ENCODE data around the gene CRB3. TPM values are rescaled to one million over a fixed set of nuclear protein-coding genes. Genes with fewer than 3 reads are reported as not detected.

The CRB3 gene
- total RNA-seq, 4 donors from 2014 or later: 0.75 TPM; not detected in 3

DNA sequence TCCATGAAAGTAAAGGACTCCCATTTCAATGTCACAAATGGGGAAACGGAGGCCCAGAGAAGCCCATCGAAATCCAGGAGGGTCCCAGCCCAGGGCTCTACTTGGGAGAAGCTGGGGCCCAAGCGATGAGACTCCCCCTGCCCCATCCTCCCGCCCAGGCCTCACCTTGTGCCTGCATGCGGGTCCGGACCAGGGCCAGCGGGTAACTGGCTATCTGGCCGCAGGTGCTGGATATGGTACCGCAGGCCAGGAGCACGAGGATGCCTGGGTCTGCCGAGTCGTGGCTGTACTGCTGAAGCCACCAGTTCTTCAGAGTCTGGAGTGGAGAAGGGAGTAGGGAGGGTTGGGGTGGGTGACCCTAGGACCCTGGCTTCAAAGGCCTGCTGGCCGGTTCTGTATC lies 20.1 kb upstream of the CRB3 start:
- DNase-seq (no peak), ATAC-seq (no peak)
- Histone ChIP-seq H3K27me3 (no peaks in the 10 kb centered on the region), H3K9me3 (no peaks in the 10 kb centered on the region), H3K4me1 (no peaks in the 10 kb centered on the region), H3K27ac (no peak overlapping the region), H3K36me3 (peaks cover 0 to 18% of the 10 kb centered on the region in 2 donors), H3K4me3 (no peak overlapping the region)
- in situ Hi-C loops (cut with MboI; ENCODE audit: low sequenced_read_pairs in 4 of 4) (no loop called here), intact Hi-C loops (cut with DNase I; ENCODE audit: low total_unique reads) (no loop called here)
- TF ChIP-seq POLR2A (IDR thresholded peaks at IDR 0.05): no peak
- TF ChIP-seq, protein P1, sequence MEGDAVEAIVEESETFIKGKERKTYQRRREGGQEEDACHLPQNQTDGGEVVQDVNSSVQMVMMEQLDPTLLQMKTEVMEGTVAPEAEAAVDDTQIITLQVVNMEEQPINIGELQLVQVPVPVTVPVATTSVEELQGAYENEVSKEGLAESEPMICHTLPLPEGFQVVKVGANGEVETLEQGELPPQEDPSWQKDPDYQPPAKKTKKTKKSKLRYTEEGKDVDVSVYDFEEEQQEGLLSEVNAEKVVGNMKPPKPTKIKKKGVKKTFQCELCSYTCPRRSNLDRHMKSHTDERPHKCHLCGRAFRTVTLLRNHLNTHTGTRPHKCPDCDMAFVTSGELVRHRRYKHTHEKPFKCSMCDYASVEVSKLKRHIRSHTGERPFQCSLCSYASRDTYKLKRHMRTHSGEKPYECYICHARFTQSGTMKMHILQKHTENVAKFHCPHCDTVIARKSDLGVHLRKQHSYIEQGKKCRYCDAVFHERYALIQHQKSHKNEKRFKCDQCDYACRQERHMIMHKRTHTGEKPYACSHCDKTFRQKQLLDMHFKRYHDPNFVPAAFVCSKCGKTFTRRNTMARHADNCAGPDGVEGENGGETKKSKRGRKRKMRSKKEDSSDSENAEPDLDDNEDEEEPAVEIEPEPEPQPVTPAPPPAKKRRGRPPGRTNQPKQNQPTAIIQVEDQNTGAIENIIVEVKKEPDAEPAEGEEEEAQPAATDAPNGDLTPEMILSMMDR (IDR thresholded peaks at IDR 0.05 in 4 of 5, conservative IDR thresholded peaks at IDR 0.05 in 1 of 5): no peak

DNA sequence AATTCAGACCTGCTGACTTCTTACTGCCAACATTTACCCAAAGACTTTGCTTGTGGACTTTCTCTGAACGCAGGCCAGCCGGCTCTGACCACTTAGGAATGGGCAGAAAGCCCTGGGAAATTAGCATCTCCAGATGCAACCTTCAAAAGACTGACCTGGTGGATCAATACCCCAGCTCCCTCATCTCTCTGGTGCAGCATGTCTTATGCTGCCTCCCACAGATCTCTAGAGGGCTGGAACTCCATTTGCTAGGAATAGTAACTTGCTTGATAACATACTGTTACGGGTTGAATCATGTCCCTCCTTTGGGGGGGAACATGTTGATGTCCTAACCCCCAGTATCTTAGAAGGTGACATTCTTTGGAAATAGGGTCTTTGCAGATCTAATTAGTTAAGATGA lies 17.6 kb upstream of the CRB3 start:
- in situ Hi-C loops (cut with MboI; ENCODE audit: low sequenced_read_pairs in 4 of 4) (no loop called here), intact Hi-C loops (cut with DNase I; ENCODE audit: low total_unique reads) (no loop called here)
- Histone ChIP-seq H3K4me3 (no peak overlapping the region), H3K4me1 (no peaks in the 10 kb centered on the region), H3K9me3 (no peaks in the 10 kb centered on the region), H3K27ac (no peak overlapping the region), H3K27me3 (no peaks in the 10 kb centered on the region), H3K36me3 (peaks cover 0 to 18% of the 10 kb centered on the region in 2 donors)
- TF ChIP-seq, protein P1 (IDR thresholded peaks at IDR 0.05 in 4 of 5, conservative IDR thresholded peaks at IDR 0.05 in 1 of 5): no peak
- TF ChIP-seq POLR2A (IDR thresholded peaks at IDR 0.05): no peak
- no peak for DNase-seq
- no peak for ATAC-seq

- Histone ChIP-seq H3K4me3 (no peak overlapping the region), H3K27me3 (no peaks in the 10 kb centered on the region), H3K36me3 (peaks cover 0 to 32% of the 10 kb centered on the region in 2 donors), H3K9me3 (no peaks in the 10 kb centered on the region), H3K4me1 (no peaks in the 10 kb centered on the region), H3K27ac (no peak overlapping the region)
- DNase-seq (no peak), ATAC-seq (no peak)
- TF ChIP-seq, protein P1 (IDR thresholded peaks at IDR 0.05 in 4 of 5, conservative IDR thresholded peaks at IDR 0.05 in 1 of 5): no peak
- no peak for TF ChIP-seq POLR2A (IDR thresholded peaks at IDR 0.05)
- intact Hi-C loops (cut with DNase I; ENCODE audit: low total_unique reads): no loop called here
- in situ Hi-C loops (cut with MboI; ENCODE audit: low sequenced_read_pairs in 4 of 4): no loop called here
These were observed 16.0 kb upstream of the CRB3 start for GRCh38 chr19:6448045-6448444.

DNA sequence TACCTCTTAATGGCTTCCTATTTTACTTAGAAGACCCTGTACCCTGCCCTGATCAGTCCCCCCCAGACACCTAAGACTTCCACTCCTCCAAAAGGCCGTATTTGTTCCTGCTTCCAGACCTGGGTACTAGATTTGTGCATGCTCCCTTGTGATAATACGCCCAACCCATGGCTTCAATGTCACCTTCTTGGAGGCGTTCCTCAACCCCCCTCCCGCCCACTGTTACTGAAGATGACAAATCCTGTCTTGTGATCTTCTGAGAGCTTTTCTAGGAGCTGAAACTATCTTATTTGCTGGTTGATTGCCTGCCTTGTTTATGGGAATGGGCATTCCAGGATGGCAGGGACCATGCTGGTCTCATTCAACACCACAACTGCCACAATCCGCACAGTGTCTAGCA lies 13.9 kb upstream of the CRB3 start:
- Histone ChIP-seq H3K27me3 (no peaks in the 10 kb centered on the region), H3K9me3 (no peaks in the 10 kb centered on the region), H3K4me1 (no peaks in the 10 kb centered on the region), H3K27ac (no peak overlapping the region), H3K36me3 (peaks cover 5 to 51% of the 10 kb centered on the region in 2 donors), H3K4me3 (no peak overlapping the region)
- in situ Hi-C loops (cut with MboI; ENCODE audit: low sequenced_read_pairs in 4 of 4) (no loop called here), intact Hi-C loops (cut with DNase I; ENCODE audit: low total_unique reads) (loop anchor here (10.0 kb wide), 1 partner anchor 285 kb away; the partner anchor contains the start of genes GPR108 and TRIP10)
- DNase-seq (no peak), ATAC-seq (no peak)
- TF ChIP-seq, protein P1 (IDR thresholded peaks at IDR 0.05 in 4 of 5, conservative IDR thresholded peaks at IDR 0.05 in 1 of 5): no peak
- no peak for TF ChIP-seq POLR2A (IDR thresholded peaks at IDR 0.05)
